WTC11 (cell line): ENCODE data around the gene FAM193B. TPM values are rescaled to one million over a fixed set of nuclear protein-coding genes. Genes with fewer than 3 reads are reported as not detected.

Source experiments
- ATAC-seq: fragments of 200-7000 bp; cut with Tn5 transposase; 2 replicates; pipeline ENCODE4 v1.10.0; 2021; ENCODE audit warnings: mild to moderate bottlenecking, moderate library complexity
- CTCF ChIA-PET: fragments of 300-600 bp; sonication (Branson Sonifier 250); formaldehyde crosslinking; loops from one replicate; lab custom pipeline; 2021; ENCODE audit warnings: antibody characterized with exemption; lab: Charles Lee
- POLR2A ChIA-PET: fragments of 350-600 bp; sonication (Branson Sonifier 250); formaldehyde crosslinking; loops from one replicate; lab custom pipeline; 2021; ENCODE audit warnings: antibody characterized with exemption; lab: Charles Lee
- DNase-seq: peaks from one replicate; pipeline ENCODE4 v3.0.0; 2021; ENCODE audit warnings: low spot score
- H3K27ac Mint-ChIP-seq: 2 replicates; pipeline ENCODE4 v1.8.0; 2021; ENCODE audit warnings: mixed read lengths
- H3K27me3 Mint-ChIP-seq: 2 replicates; pipeline ENCODE4 v1.8.0; 2021; ENCODE audit warnings: low read depth, mild to moderate bottlenecking, moderate library complexity, mixed read lengths
- H3K36me3 Mint-ChIP-seq: 2 replicates; pipeline ENCODE4 v1.8.0; 2021; ENCODE audit warnings: mixed read lengths
- H3K4me1 Mint-ChIP-seq: 2 replicates; pipeline ENCODE4 v1.8.0; 2022; ENCODE audit warnings: mixed read lengths
- H3K4me3 Mint-ChIP-seq: 2 replicates; pipeline ENCODE4 v1.8.0; 2021; ENCODE audit warnings: mild to moderate bottlenecking, moderate library complexity, mixed read lengths
- H3K9me3 Mint-ChIP-seq: 2 replicates; pipeline ENCODE4 v1.8.0; 2021; ENCODE audit warnings: mixed read lengths
- CTCF ChIP-seq: fragments of 200-600 bp; IDR thresholded peaks from 2 replicates; pipeline ENCODE4 v1.8.0; 2022; ENCODE audit warnings: antibody characterized with exemption
- E2F4 ChIP-seq: sonication (generic); formaldehyde crosslinking; IDR thresholded peaks from 2 replicates; pipeline ENCODE4 v1.8.1; 2022; ENCODE audit warnings: low read depth, mild to moderate bottlenecking, moderate library complexity, missing genetic modification reagents, borderline replicate concordance
- FOXK1 ChIP-seq: sonication (generic); formaldehyde crosslinking; IDR thresholded peaks from 2 replicates; pipeline ENCODE4 v1.8.0; 2022; ENCODE audit warnings: mild to moderate bottlenecking, moderate library complexity, missing genetic modification reagents
- FOXP4 ChIP-seq: sonication (generic); formaldehyde crosslinking; IDR thresholded peaks from 2 replicates; pipeline ENCODE4 v1.8.0; 2022; ENCODE audit warnings: mild to moderate bottlenecking, missing genetic modification reagents
- GRHL2 ChIP-seq: fragments of 250-450 bp; sonication (Bioruptor Pico); IDR thresholded peaks from 2 replicates; pipeline ENCODE4 v1.8.0; 2022; ENCODE audit warnings: mild to moderate bottlenecking, moderate library complexity; ENCODE audit not compliant: insufficient replicate concordance, severe bottlenecking
- HMGA2 ChIP-seq: fragments of 250-450 bp; sonication (Bioruptor Pico); IDR thresholded peaks from 2 replicates; pipeline ENCODE4 v1.4.0; 2021; ENCODE audit warnings: mild to moderate bottlenecking, moderate library complexity
- IRF1 ChIP-seq: sonication (generic); formaldehyde crosslinking; IDR thresholded peaks from 2 replicates; pipeline ENCODE4 v1.8.0; 2023; ENCODE audit warnings: missing genetic modification reagents
- IRF2 ChIP-seq: sonication (generic); formaldehyde crosslinking; IDR thresholded peaks from 2 replicates; pipeline ENCODE4 v1.8.0; 2022; ENCODE audit warnings: low read depth, missing genetic modification reagents, borderline replicate concordance
- KAT7 ChIP-seq: sonication (generic); formaldehyde crosslinking; IDR thresholded peaks from 2 replicates; pipeline ENCODE4 v1.8.1; 2023; ENCODE audit warnings: missing genetic modification reagents, mild to moderate bottlenecking, borderline replicate concordance
- MLX ChIP-seq: sonication (generic); formaldehyde crosslinking; IDR thresholded peaks from 2 replicates; pipeline ENCODE4 v1.8.1; 2023; ENCODE audit warnings: mild to moderate bottlenecking, missing genetic modification reagents, moderate library complexity
- MYBL2 ChIP-seq: sonication (generic); formaldehyde crosslinking; IDR thresholded peaks from 2 replicates; pipeline ENCODE4 v1.8.1; 2023; ENCODE audit warnings: mild to moderate bottlenecking, moderate library complexity, missing genetic modification reagents
- PREB ChIP-seq: sonication (generic); formaldehyde crosslinking; IDR thresholded peaks from 2 replicates; pipeline ENCODE4 v1.8.1; 2022; ENCODE audit warnings: mild to moderate bottlenecking, missing genetic modification reagents, moderate library complexity, borderline replicate concordance
- TEAD1 ChIP-seq: sonication (generic); formaldehyde crosslinking; IDR thresholded peaks from 2 replicates; pipeline ENCODE4 v1.8.0; 2022; ENCODE audit warnings: mild to moderate bottlenecking, missing genetic modification reagents
- TP53 ChIP-seq: sonication (generic); formaldehyde crosslinking; IDR thresholded peaks from 2 replicates; pipeline ENCODE4 v1.8.1; 2023; ENCODE audit warnings: mild to moderate bottlenecking, missing genetic modification reagents
- ZNF138 ChIP-seq: sonication (generic); formaldehyde crosslinking; conservative IDR thresholded peaks from 2 replicates; pipeline ENCODE4 v1.8.1; 2022; ENCODE audit warnings: mild to moderate bottlenecking, moderate library complexity, missing genetic modification reagents
- ZNF232 ChIP-seq: sonication (generic); formaldehyde crosslinking; IDR thresholded peaks from 2 replicates; pipeline ENCODE4 v1.8.0; 2022; ENCODE audit warnings: mild to moderate bottlenecking, missing genetic modification reagents
- ZNF396 ChIP-seq: fragments of 250-450 bp; sonication (Bioruptor Pico); IDR thresholded peaks from 2 replicates; pipeline ENCODE4 v1.8.0; 2021; ENCODE audit warnings: mild to moderate bottlenecking, moderate library complexity, borderline replicate concordance
- total RNA-seq: library from RNA; stranded (reverse); gene quantifications from 3 replicates; pipeline ENCODE4 v1.2.3, GENCODE V29; 2021
- TF ChIP-seq, protein P1 (sequence below): fragments of 250-450 bp; sonication (Bioruptor Pico); IDR thresholded peaks from 2 replicates; pipeline ENCODE4 v1.9.0; 2021; ENCODE audit warnings: mild to moderate bottlenecking
- TF ChIP-seq, protein P2 (sequence below): sonication (generic); formaldehyde crosslinking; IDR thresholded peaks from 2 replicates; pipeline ENCODE4 v1.8.1; 2022; ENCODE audit warnings: mild to moderate bottlenecking, moderate library complexity, missing genetic modification reagents

The FAM193B gene
- total RNA-seq, 1 experiment from 2014 or later, result 101 TPM

- Mint-ChIP-seq H3K4me3 (no peak overlapping the region), H3K9me3 (no peaks in the 10 kb centered on the region), H3K4me1 (peaks cover 33% of the 10 kb centered on the region), H3K36me3 (0 out of 2 replicates have a peak, but pooled peaks cover 2% of the 10 kb centered on the region), H3K27ac (no peak overlapping the region), H3K27me3 (peaks cover 15% of the 10 kb centered on the region)
- ChIA-PET CTCF (no interaction called here), POLR2A (no interaction called here)
- DNase-seq (no peak), ATAC-seq (no peak)
- no peak for TF ChIP-seq FOXK1
- TF ChIP-seq MLX (CRISPR knock-in tag), result no peak
- TF ChIP-seq, protein P1, sequence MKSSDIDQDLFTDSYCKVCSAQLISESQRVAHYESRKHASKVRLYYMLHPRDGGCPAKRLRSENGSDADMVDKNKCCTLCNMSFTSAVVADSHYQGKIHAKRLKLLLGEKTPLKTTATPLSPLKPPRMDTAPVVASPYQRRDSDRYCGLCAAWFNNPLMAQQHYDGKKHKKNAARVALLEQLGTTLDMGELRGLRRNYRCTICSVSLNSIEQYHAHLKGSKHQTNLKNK (CRISPR knock-in tag), result no peak
- TF ChIP-seq TP53, result no peak
- TF ChIP-seq, protein P2, sequence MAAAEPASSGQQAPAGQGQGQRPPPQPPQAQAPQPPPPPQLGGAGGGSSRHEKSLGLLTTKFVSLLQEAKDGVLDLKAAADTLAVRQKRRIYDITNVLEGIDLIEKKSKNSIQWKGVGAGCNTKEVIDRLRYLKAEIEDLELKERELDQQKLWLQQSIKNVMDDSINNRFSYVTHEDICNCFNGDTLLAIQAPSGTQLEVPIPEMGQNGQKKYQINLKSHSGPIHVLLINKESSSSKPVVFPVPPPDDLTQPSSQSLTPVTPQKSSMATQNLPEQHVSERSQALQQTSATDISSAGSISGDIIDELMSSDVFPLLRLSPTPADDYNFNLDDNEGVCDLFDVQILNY (CRISPR knock-in tag), result no peak
- TF ChIP-seq FOXP4 (CRISPR knock-in tag), result no peak
- no peak for TF ChIP-seq ZNF138
- no peak for TF ChIP-seq ZNF232
Observed at GRCh38 chr5:177603631-177604030, 49.3 kb upstream of the FAM193B start.

GRCh38 chr5:177602458-177602830 lies 48.1 kb upstream of the FAM193B start:
- H3K27me3 Mint-ChIP-seq, result peaks cover 21% of the 10 kb centered on the region
- no peak overlapping the region for H3K27ac Mint-ChIP-seq
- peaks cover 25% of the 10 kb centered on the region for H3K4me1 Mint-ChIP-seq
- CTCF ChIA-PET, result interaction anchor here (1.4 kb wide), 1 partner anchor 101 kb away, joined by 3 read pairs; no protein-coding TSS in a partner anchor
- ATAC-seq (no peak), DNase-seq (no peak)
- H3K9me3 Mint-ChIP-seq, result no peaks in the 10 kb centered on the region
- H3K4me3 Mint-ChIP-seq, result no peak overlapping the region
- no peak for TF ChIP-seq GRHL2 (CRISPR knock-in tag)
- no peak for TF ChIP-seq CTCF
- TF ChIP-seq IRF2, result no peak
- no peak for TF ChIP-seq IRF1
- TF ChIP-seq KAT7 (CRISPR knock-in tag), result no peak
- TF ChIP-seq PREB (CRISPR knock-in tag), result no peak
- TF ChIP-seq HMGA2 (CRISPR knock-in tag), result no peak
- no peak for TF ChIP-seq ZNF396 (CRISPR knock-in tag)
- TF ChIP-seq MLX (CRISPR knock-in tag), result no peak
- TF ChIP-seq E2F4 (CRISPR knock-in tag), result no peak
- no peak for TF ChIP-seq TEAD1 (CRISPR knock-in tag)
- no peak for TF ChIP-seq MYBL2 (CRISPR knock-in tag)
- H3K36me3 Mint-ChIP-seq, result 0 out of 2 replicates have a peak, but pooled peaks cover 2% of the 10 kb centered on the region
- POLR2A ChIA-PET, result no interaction called here
